Skeletal muscle satellite cell (primary cell): ENCODE measurements around the gene PRH1. TPM values are rescaled to one million over a fixed set of nuclear protein-coding genes. Genes with fewer than 3 reads are reported as not detected.

Experiments used
- small RNA-seq: library from RNA; depleted of rRNA; stranded (forward); fragments of <200 nt; gene quantifications from one replicate; pipeline ENCODE3, GENCODE V24; 2012

PRH1 gene

Small RNAs within 50 kb of the gene (small RNA-seq; reads per million reads assigned to genes)
- gene PRR4, result not detected
